Activated naive CD4-positive, alpha-beta T cell treated with anti-CD3 and anti-CD28 coated beads for 36 hours (primary cell): ENCODE data around the gene PLCG2. TPM values are rescaled to one million over a fixed set of nuclear protein-coding genes. Genes with fewer than 3 reads are reported as not detected.
"Not testable (repeated sequence)": the region's sequence is repeated elsewhere in the genome, so short reads cannot be mapped to it uniquely, and the experiment has no call there.

Source experiments
- CTCF ChIA-PET: fragments of 350-600 bp; sonication (Branson Sonifier 250); formaldehyde crosslinking; loops from one replicate; lab custom pipeline; 2021; ENCODE audit warnings: antibody characterized with exemption; lab: Charles Lee
- DNase-seq: peaks from one replicate; pipeline ENCODE4 v3.0.0-alpha.2; 2020
- H3K27ac Mint-ChIP-seq: one replicate; pipeline ENCODE4 v1.8.0; 2021; ENCODE audit warnings: mild to moderate bottlenecking, mixed read lengths
- H3K27me3 Mint-ChIP-seq: one replicate; pipeline ENCODE4 v1.8.0; 2021; ENCODE audit warnings: low read depth, mixed read lengths
- H3K36me3 Mint-ChIP-seq: one replicate; pipeline ENCODE4 v1.8.0; 2021; ENCODE audit warnings: low read depth, mixed read lengths
- H3K4me1 Mint-ChIP-seq: one replicate; pipeline ENCODE4 v1.8.0; 2021; ENCODE audit warnings: low read depth, mixed read lengths
- H3K4me3 Mint-ChIP-seq: one replicate; pipeline ENCODE4 v1.8.0; 2021; ENCODE audit warnings: mild to moderate bottlenecking, moderate library complexity, mixed read lengths
- H3K9me3 Mint-ChIP-seq: one replicate; pipeline ENCODE4 v1.8.0; 2021; ENCODE audit warnings: mixed read lengths
- intact Hi-C: fragments of 100-400 bp; cut with micrococcal nuclease; formaldehyde crosslinking; loops from one replicate; pipeline ENCODE4 v1.15.1; 2023
- total RNA-seq, 2 experiments: library from RNA; stranded (reverse); gene quantifications; one replicate each; pipeline ENCODE4 v1.2.3, GENCODE V29; 2021

PLCG2 gene
- total RNA-seq, 2 experiments from 2014 or later = 12.0 to 13.4 TPM

- Mint-ChIP-seq H3K36me3 (no peaks in the 10 kb centered on the region), H3K27ac (no peak overlapping the region), H3K9me3 (peaks cover 5% of the 10 kb centered on the region), H3K4me3 (no peak overlapping the region), H3K27me3 (peaks cover 3% of the 10 kb centered on the region), H3K4me1 (no peaks in the 10 kb centered on the region)
- DNase-seq = no peak
- intact Hi-C loops = no loop called here
- CTCF ChIA-PET = no interaction called here
Observed at GRCh38 chr16:81956213-81956948, 177.3 kb downstream of the PLCG2 start.

GRCh38 chr16:81964808-81965207, 185.7 kb downstream of the PLCG2 start:
- intact Hi-C loops = no loop called here
- peaks cover 2% of the 10 kb centered on the region for H3K9me3 Mint-ChIP-seq
- no peaks in the 10 kb centered on the region for H3K4me1 Mint-ChIP-seq
- H3K27me3 Mint-ChIP-seq = peaks cover 12% of the 10 kb centered on the region
- H3K36me3 Mint-ChIP-seq = no peaks in the 10 kb centered on the region
- DNase-seq = no peak
- no peak overlapping the region for H3K4me3 Mint-ChIP-seq
- H3K27ac Mint-ChIP-seq = no peak overlapping the region
- CTCF ChIA-PET = no interaction called here

DNA sequence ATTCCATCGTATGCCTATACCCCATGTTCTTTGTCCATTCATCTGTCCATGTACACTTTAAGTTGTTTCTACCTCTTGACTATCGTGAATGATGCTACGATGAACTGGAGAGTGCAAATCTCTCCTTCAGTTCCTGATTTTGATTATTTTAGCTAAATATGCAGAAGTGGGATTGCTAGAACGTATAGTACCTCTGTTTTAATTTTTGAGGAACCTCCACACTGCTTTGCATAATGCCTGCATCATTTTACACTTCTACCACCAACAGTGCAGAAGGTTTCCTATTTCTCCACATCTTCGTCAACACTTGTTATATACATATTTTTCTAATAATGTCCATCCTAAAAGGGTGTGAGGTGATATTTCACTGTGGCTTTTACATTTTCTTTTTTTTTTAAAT, 188.3 kb downstream of the PLCG2 start:
- no peak overlapping the region for H3K27ac Mint-ChIP-seq
- H3K4me3 Mint-ChIP-seq = no peak overlapping the region
- H3K4me1 Mint-ChIP-seq = no peaks in the 10 kb centered on the region
- CTCF ChIA-PET = no interaction called here
- H3K9me3 Mint-ChIP-seq = peaks cover 6% of the 10 kb centered on the region
- H3K27me3 Mint-ChIP-seq = peaks cover 12% of the 10 kb centered on the region
- no peaks in the 10 kb centered on the region for H3K36me3 Mint-ChIP-seq
- intact Hi-C loops = no loop called here
- DNase-seq = no peak

- Mint-ChIP-seq H3K4me3 (no peak overlapping the region), H3K27me3 (peaks cover 13% of the 10 kb centered on the region), H3K27ac (no peak overlapping the region), H3K9me3 (peaks cover 11% of the 10 kb centered on the region), H3K4me1 (no peaks in the 10 kb centered on the region), H3K36me3 (peaks cover 5% of the 10 kb centered on the region)
- DNase-seq = no peak
- CTCF ChIA-PET = no interaction called here
- intact Hi-C loops = no loop called here
Observed at GRCh38 chr16:81971853-81972252, 192.8 kb downstream of the PLCG2 start.

GRCh38 chr16:81973737-81974136, 194.6 kb downstream of the PLCG2 start:
- H3K27ac Mint-ChIP-seq = no peak overlapping the region
- peaks cover 12% of the 10 kb centered on the region for H3K9me3 Mint-ChIP-seq
- peaks cover 9% of the 10 kb centered on the region for H3K27me3 Mint-ChIP-seq
- peaks cover 6% of the 10 kb centered on the region for H3K36me3 Mint-ChIP-seq
- intact Hi-C loops = no loop called here
- no peak overlapping the region for H3K4me3 Mint-ChIP-seq
- CTCF ChIA-PET = no interaction called here
- no peaks in the 10 kb centered on the region for H3K4me1 Mint-ChIP-seq
- DNase-seq = no peak

DNA sequence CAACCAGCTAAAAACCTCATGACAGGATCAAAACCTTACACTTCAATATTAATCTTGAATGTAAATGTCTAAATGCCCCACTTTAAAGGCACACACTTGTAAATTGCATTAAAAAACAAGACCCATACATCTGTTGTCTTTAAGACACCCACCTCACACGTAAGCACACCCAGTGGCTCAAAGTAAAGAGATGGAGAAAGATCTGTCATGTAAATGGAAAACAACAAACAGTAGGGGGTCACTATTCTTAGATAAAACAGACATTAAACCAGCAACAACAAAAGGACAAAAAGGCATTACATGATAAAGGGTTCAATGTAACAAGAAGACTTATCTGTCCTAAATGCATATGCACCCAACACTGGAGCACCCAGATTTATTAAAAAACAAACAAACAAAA, 196.5 kb downstream of the PLCG2 start:
- peaks cover 6% of the 10 kb centered on the region for H3K27me3 Mint-ChIP-seq
- CTCF ChIA-PET = no interaction called here

GRCh38 chr16:81977335-81977942, 198.3 kb downstream of the PLCG2 start:
- not testable (repeated sequence) for DNase-seq

More for the DNA sequence above, 196.5 kb downstream of the PLCG2 start:
- DNase-seq = no peak
- H3K36me3 Mint-ChIP-seq = peaks cover 6% of the 10 kb centered on the region
- H3K9me3 Mint-ChIP-seq = peaks cover 12% of the 10 kb centered on the region
- H3K4me3 Mint-ChIP-seq = no peak overlapping the region
- intact Hi-C loops = no loop called here
- no peak overlapping the region for H3K27ac Mint-ChIP-seq
- no peaks in the 10 kb centered on the region for H3K4me1 Mint-ChIP-seq

GRCh38 chr16:81987121-81987520, 208.0 kb downstream of the PLCG2 start:
- Mint-ChIP-seq H3K36me3 (no peaks in the 10 kb centered on the region), H3K4me3 (no peak overlapping the region), H3K27me3 (peaks cover 6% of the 10 kb centered on the region), H3K27ac (no peak overlapping the region), H3K9me3 (no peaks in the 10 kb centered on the region), H3K4me1 (no peaks in the 10 kb centered on the region)
- no peak for DNase-seq
- intact Hi-C loops = no loop called here
- CTCF ChIA-PET = no interaction called here

More at GRCh38 chr16:81977335-81977942, 198.3 kb downstream of the PLCG2 start:
- H3K36me3 Mint-ChIP-seq, H3K27me3 Mint-ChIP-seq, H3K27ac Mint-ChIP-seq, H3K4me3 Mint-ChIP-seq, H3K4me1 Mint-ChIP-seq, intact Hi-C loops, H3K9me3 Mint-ChIP-seq, CTCF ChIA-PET: not testable (repeated sequence)

DNA sequence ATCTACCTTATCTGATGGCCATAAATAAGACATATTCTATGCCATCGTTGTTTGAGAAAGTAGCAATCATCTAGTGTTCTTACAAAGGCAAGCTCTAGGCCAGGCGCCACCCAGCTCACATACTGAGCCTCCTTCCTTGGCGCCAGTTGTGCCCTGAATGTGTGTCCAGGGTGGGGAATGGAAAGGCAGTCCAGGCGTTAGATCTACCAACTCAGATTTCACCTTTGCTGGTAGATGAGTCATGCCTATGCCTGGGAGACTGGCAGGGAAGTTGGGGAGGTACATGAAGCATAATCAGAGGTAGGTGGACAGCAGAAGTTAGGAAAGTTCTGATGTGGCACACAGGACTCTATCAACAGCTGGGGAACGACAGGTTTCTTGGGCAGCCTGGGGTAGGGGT, 208.6 kb downstream of the PLCG2 start:
- no peaks in the 10 kb centered on the region for H3K36me3 Mint-ChIP-seq
- DNase-seq = no peak
- CTCF ChIA-PET = no interaction called here

GRCh38 chr16:81992859-81993258, 213.8 kb downstream of the PLCG2 start:
- Mint-ChIP-seq H3K4me1 (no peaks in the 10 kb centered on the region), H3K27me3 (no peaks in the 10 kb centered on the region), H3K9me3 (no peaks in the 10 kb centered on the region), H3K27ac (no peak overlapping the region), H3K4me3 (no peak overlapping the region), H3K36me3 (no peaks in the 10 kb centered on the region)
- DNase-seq = no peak
- CTCF ChIA-PET = no interaction called here
- intact Hi-C loops = no loop called here

More for the DNA sequence above, 208.6 kb downstream of the PLCG2 start:
- H3K4me1 Mint-ChIP-seq = no peaks in the 10 kb centered on the region
- no peaks in the 10 kb centered on the region for H3K9me3 Mint-ChIP-seq
- intact Hi-C loops = no loop called here
- no peak overlapping the region for H3K4me3 Mint-ChIP-seq
- no peak overlapping the region for H3K27ac Mint-ChIP-seq
- H3K27me3 Mint-ChIP-seq = peaks cover 6% of the 10 kb centered on the region

DNA sequence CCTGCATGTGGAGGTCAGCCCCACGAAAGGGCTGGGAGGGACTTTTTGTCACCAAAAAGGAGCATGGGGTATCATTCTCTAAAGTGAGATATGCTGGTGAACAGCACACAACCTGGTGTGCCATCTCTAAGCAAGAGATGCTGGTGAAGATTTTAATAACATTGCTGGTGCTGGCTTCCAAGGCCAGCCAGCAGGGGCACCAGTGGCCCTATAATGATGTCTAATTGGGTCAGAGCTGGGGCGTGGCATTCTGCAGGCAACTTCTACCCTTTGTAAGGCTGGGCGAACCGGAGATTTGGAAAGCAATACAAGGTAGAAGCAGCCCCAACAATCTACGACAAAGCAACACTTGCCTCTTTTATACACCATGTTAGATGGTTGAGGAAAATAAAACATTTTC, 215.4 kb downstream of the PLCG2 start:
- Mint-ChIP-seq H3K4me3 (no peak overlapping the region), H3K27me3 (no peaks in the 10 kb centered on the region), H3K36me3 (peaks cover 8% of the 10 kb centered on the region), H3K27ac (no peak overlapping the region), H3K9me3 (no peaks in the 10 kb centered on the region), H3K4me1 (no peaks in the 10 kb centered on the region)
- no peak for DNase-seq
- intact Hi-C loops = no loop called here
- CTCF ChIA-PET = no interaction called here

DNA sequence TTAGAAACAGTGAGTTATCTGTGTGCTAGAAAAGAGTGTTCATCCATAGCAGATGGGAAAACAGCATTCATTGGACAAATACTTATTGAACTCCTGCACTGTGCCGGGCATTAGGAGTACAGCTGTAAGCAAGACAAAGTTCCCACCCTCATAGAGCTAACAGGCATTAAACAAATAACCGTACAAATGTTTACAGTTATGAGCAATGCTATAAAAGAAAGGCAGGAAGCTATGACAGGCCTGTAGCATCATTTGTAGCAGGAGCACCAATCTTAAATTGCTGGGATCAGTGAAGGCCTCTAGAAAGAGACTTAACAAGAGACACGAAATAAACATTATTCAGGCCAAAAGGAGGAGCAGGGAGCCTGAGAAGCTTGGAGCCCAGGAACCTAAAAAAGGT, 216.6 kb downstream of the PLCG2 start:
- Mint-ChIP-seq H3K27ac (no peak overlapping the region), H3K4me1 (no peaks in the 10 kb centered on the region), H3K36me3 (peaks cover 14% of the 10 kb centered on the region), H3K9me3 (no peaks in the 10 kb centered on the region), H3K27me3 (no peaks in the 10 kb centered on the region), H3K4me3 (no peak overlapping the region)
- intact Hi-C loops = no loop called here
- CTCF ChIA-PET = interaction anchor here (0.6 kb wide), 1 partner anchor 25 kb away, joined by 3 read pairs; no protein-coding TSS in a partner anchor
- no peak for DNase-seq
